Adrenal gland (tissue), 12 donors: ENCODE data around the gene KIAA1210. TPM values are rescaled to one million over a fixed set of nuclear protein-coding genes. Genes with fewer than 3 reads are reported as not detected.

ENCODE experiments used
- DNase-seq, 7 donors: peaks; one replicate each; pipeline ENCODE4 v3.0.0-alpha.2; 2019 to 2020
- H3K27ac ChIP-seq, 5 donors: fragments of 200-600 bp; sonication (generic) in 4 of 5; 1 replicate in 3 of 5; 2 replicates in 2 of 5; pipeline versions ENCODE4 v1.5.1 to v1.8.0; 2016 to 2020; ENCODE audit warnings: mild to moderate bottlenecking in 1 of 5
- H3K27me3 ChIP-seq: fragments of 200-600 bp; 2 replicates; pipeline ENCODE4 v1.8.0; 2021
- H3K36me3 ChIP-seq, 2 donors: fragments of 200-600 bp; replicated peaks in 1 of 2; 1 replicate in 1 of 2; 2 replicates in 1 of 2; pipeline versions ENCODE4 v1.5.1 to v1.8.0; 2018 to 2022
- H3K4me1 ChIP-seq, 2 donors: fragments of 200-600 bp; replicated peaks in 1 of 2; 1 replicate in 1 of 2; 2 replicates in 1 of 2; pipeline versions ENCODE4 v1.5.1 to v1.8.0; 2018 to 2021
- H3K4me3 ChIP-seq, 4 donors: fragments of 200-600 bp; sonication (generic) in 3 of 4; one replicate each; pipeline ENCODE4 v1.5.1; 2016 to 2018
- H3K9me3 ChIP-seq, 3 donors: fragments of 200-600 bp; sonication (generic) in 1 of 3; replicated peaks in 1 of 3; 1 replicate in 2 of 3; 2 replicates in 1 of 3; pipeline versions ENCODE4 v1.5.1 to v1.8.0; 2016 to 2021
- CTCF ChIP-seq, 6 experiments: fragments of 450-650 bp in 4 of 6; fragments of 200-600 bp in 2 of 6; sonication (generic) in 1 of 6; IDR thresholded peaks; 1 replicate in 5 of 6; 2 replicates in 1 of 6; pipeline versions ENCODE4 v1.5.1 to v1.8.0; 2016 to 2021; ENCODE audit warnings: antibody characterized with exemption in 6 of 6, mild to moderate bottlenecking in 2 of 6, moderate library complexity in 1 of 6
- POLR2A ChIP-seq, 2 donors: fragments of 450-650 bp; IDR thresholded peaks; one replicate each; pipeline ENCODE4 v1.6.1; 2017; ENCODE audit warnings: antibody characterized with exemption in 2 of 2, mild to moderate bottlenecking in 2 of 2, moderate library complexity in 1 of 2
- WGBS, 4 donors: extraction: QIAGEN DNeasy Blood & Tissue Kit in 2 of 4; methylation state at CpG; one replicate each; pipeline versions ENCODE4 v1.1.5 to v1.1.7; 2013 to 2017; 5-methylcytosine and 5-hydroxymethylcytosine counted together
- intact Hi-C, 2 donors: fragments of 100-400 bp; cut with DNase I; formaldehyde crosslinking; loops; one replicate each; pipeline versions ENCODE4 v1.14.1 to v1.15.0; 2022 to 2023
- polyA plus RNA-seq, 3 donors: library from polyadenylated mRNA; stranded (reverse); fragments of 200-250 nt in 2 of 3; fragments of 350-450 nt in 1 of 3; fragmentation: Illumina TruSeq in 1 of 3; extraction: RNeasy Lipid Tissue Mini Kit (QIAGEN cat#74804) in 1 of 3; gene quantifications; one replicate each; pipeline ENCODE4 v1.2.3, GENCODE V29; 2013 to 2014
- total RNA-seq, 9 donors: library from RNA; depleted of rRNA in 4 of 9; stranded (reverse); fragments of >200 nt in 4 of 9; fragments of 120-200 nt in 1 of 9; fragmentation: NEBNext Ultra II Directional in 1 of 9; extraction: Animal tissue kit (Norgen Biotek cat#: 25700) in 1 of 9; gene quantifications; one replicate each; pipeline versions ENCODE4 v1.1.0 to v1.2.4, GENCODE V29; 2013 to 2023
- donor health status: healthy with polysubstance abuse.
- donor health status: Bipolar disorder and iron deficiency.
- donor health status: DM: yes; HTN: yes; CAD: no.
- donor health status: DM: no; HTN: no; CAD: no.
- donor health status: DM: no; HTN: no; CAD: no.
- donor health status: DM: yes; HTN: yes; CAD: no.

The KIAA1210 gene
- total and polyA plus RNA-seq, 12 donors: 0.56 to 12.9 (median 2.7) TPM

- Histone ChIP-seq H3K27ac (no peak overlapping the region), H3K36me3 (no peaks in the 10 kb centered on the region), H3K9me3 (no peaks in the 10 kb centered on the region), H3K27me3 (peaks cover 20% of the 10 kb centered on the region), H3K4me3 (no peak overlapping the region), H3K4me1 (no peaks in the 10 kb centered on the region)
- DNase-seq: no peak
- intact Hi-C loops: no loop called here
- no peak for TF ChIP-seq CTCF (IDR thresholded peaks at IDR 0.05)
- TF ChIP-seq POLR2A (IDR thresholded peaks at IDR 0.05): no peak
- 62 to 100% (median 83%) methylated on average over 1 of the region's 1 CpG for WGBS, 4 donors
Observed at GRCh38 chrX:119101168-119101567, 26.4 kb downstream of the KIAA1210 start.

- Histone ChIP-seq H3K36me3 (no peaks in the 10 kb centered on the region), H3K4me3 (no peak overlapping the region), H3K4me1 (no peaks in the 10 kb centered on the region), H3K27me3 (peaks cover 28% of the 10 kb centered on the region), H3K27ac (no peak overlapping the region), H3K9me3 (no peaks in the 10 kb centered on the region)
- intact Hi-C loops: no loop called here
- no peak for DNase-seq
- TF ChIP-seq CTCF (IDR thresholded peaks at IDR 0.05) (no peak), POLR2A (IDR thresholded peaks at IDR 0.05) (no peak)
Observed at GRCh38 chrX:119095936-119096335, 31.7 kb downstream of the KIAA1210 start.

GRCh38 chrX:119094819-119095218 is 32.8 kb downstream of the KIAA1210 start:
- no peak for DNase-seq
- H3K36me3 ChIP-seq: no peaks in the 10 kb centered on the region
- H3K4me1 ChIP-seq: no peaks in the 10 kb centered on the region
- 66 to 86% (median 70%) methylated on average over 3 of the region's 3 CpGs for WGBS, 4 donors
- TF ChIP-seq POLR2A (IDR thresholded peaks at IDR 0.05) (no peak), CTCF (IDR thresholded peaks at IDR 0.05) (no peak)
- peaks cover 32% of the 10 kb centered on the region for H3K27me3 ChIP-seq
- intact Hi-C loops: no loop called here
- H3K27ac ChIP-seq: no peak overlapping the region
- no peaks in the 10 kb centered on the region for H3K9me3 ChIP-seq
- H3K4me3 ChIP-seq: no peak overlapping the region

GRCh38 chrX:119093991-119094735 is 33.4 kb downstream of the KIAA1210 start:
- intact Hi-C loops: no loop called here
- peak in 2 of 7 donors; percentile 11 to 21 for DNase-seq
- WGBS, 4 donors: 38 to 57% (median 51%) methylated on average over 5 to 7 of the region's 7 CpGs

More at GRCh38 chrX:119093991-119094735, 33.4 kb downstream of the KIAA1210 start:
- H3K36me3 ChIP-seq: no peaks in the 10 kb centered on the region
- no peak overlapping the region for H3K27ac ChIP-seq
- H3K4me1 ChIP-seq: no peaks in the 10 kb centered on the region
- TF ChIP-seq CTCF (IDR thresholded peaks at IDR 0.05): no peak
- TF ChIP-seq POLR2A (IDR thresholded peaks at IDR 0.05): no peak
- H3K27me3 ChIP-seq: peaks cover 35% of the 10 kb centered on the region
- H3K9me3 ChIP-seq: no peaks in the 10 kb centered on the region
- H3K4me3 ChIP-seq: no peak overlapping the region
